Tibial nerve (tissue), 3 donors: ENCODE results near the gene ECHS1.

Experiments
- POLR2A ChIP-seq, 2 donors: fragments of 450-650 bp; IDR thresholded peaks; one replicate each; pipeline ENCODE4 v1.6.1; 2017; ENCODE audit warnings: antibody characterized with exemption in 2 of 2, mild to moderate bottlenecking in 2 of 2, moderate library complexity in 2 of 2
- TF ChIP-seq, protein P1 (sequence below), 5 experiments: fragments of 200-600 bp in 3 of 5; fragments of 450-650 bp in 2 of 5; sonication (generic) in 3 of 5; IDR thresholded peaks; one replicate each; pipeline ENCODE4 v1.5.1; 2016 to 2019; ENCODE audit warnings: antibody characterized with exemption in 5 of 5, mild to moderate bottlenecking in 3 of 5, moderate library complexity in 2 of 5

DNA sequence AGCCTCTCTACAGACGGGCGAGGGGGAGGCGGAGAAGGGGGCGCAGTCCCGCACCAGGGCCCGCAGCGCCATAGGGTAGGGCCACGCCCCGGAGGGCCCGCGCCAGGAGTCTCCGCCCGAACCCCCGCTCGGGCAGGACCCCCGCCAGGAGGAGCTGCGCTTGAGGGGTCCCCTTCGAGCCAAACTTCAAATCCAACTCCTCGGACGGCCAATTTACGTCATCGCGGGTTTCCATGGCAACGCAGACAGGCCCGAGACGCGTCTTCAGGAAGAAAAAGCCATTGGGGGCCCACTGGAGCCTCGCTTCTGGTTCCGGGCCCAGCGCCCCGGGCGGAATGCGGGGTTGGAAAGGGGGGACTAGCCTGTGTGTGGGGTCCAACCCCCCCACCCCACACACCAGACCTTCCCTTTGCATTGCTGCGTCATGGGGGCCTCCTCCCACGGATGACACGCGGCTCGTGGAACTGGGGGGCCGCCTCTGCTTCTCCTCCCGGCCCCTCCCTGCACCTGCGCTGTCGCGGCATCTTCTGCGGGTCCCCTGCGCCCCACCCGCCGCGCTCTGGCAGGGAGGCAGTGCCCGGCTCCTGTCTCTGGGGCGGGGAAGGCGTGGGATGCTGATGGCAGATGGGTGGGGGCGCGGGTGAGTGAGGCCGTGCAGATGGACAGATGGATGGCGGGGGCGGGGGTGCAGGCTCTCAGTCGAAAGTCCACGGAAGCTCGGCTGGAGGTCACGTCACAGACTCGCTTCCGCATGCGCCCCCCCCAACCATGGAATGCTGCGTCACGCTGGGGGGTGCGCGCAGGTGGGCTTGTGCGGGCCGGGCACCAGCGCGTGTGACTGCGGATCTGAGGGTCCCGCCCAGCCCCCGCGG lies 37.7 kb downstream of the ECHS1 start:
- TF ChIP-seq, protein P1, sequence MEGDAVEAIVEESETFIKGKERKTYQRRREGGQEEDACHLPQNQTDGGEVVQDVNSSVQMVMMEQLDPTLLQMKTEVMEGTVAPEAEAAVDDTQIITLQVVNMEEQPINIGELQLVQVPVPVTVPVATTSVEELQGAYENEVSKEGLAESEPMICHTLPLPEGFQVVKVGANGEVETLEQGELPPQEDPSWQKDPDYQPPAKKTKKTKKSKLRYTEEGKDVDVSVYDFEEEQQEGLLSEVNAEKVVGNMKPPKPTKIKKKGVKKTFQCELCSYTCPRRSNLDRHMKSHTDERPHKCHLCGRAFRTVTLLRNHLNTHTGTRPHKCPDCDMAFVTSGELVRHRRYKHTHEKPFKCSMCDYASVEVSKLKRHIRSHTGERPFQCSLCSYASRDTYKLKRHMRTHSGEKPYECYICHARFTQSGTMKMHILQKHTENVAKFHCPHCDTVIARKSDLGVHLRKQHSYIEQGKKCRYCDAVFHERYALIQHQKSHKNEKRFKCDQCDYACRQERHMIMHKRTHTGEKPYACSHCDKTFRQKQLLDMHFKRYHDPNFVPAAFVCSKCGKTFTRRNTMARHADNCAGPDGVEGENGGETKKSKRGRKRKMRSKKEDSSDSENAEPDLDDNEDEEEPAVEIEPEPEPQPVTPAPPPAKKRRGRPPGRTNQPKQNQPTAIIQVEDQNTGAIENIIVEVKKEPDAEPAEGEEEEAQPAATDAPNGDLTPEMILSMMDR (IDR thresholded peaks at IDR 0.05), result no peak
- TF ChIP-seq POLR2A (IDR thresholded peaks at IDR 0.05), result no peak
